Endothelial cell of umbilical vein (primary cell): Measurements from ENCODE around the gene RNF187. TPM values are rescaled to one million over a fixed set of nuclear protein-coding genes. Genes with fewer than 3 reads are reported as not detected.

Experiments used
- BruUV-seq: library from RNA; stranded (reverse); fragments of 400-500 nt; replicated peaks from 2 replicates; lab custom pipeline; 2021; lab: Mats Ljungman, UMichigan
- CTCF ChIA-PET: fragments of 300-600, 350-600 bp; sonication (Branson Sonifier 250); formaldehyde crosslinking; loops from one replicate; lab custom pipeline; 2021; ENCODE audit warnings: antibody characterized with exemption, inconsistent platforms; lab: Charles Lee
- POLR2A ChIA-PET: fragments of 300-600, 350-600 bp; sonication (Branson Sonifier 250); formaldehyde crosslinking; loops from one replicate; lab custom pipeline; 2021; ENCODE audit warnings: antibody characterized with exemption, inconsistent platforms; lab: Charles Lee
- DNase-seq: peaks from one replicate; pipeline ENCODE4 v3.0.0-alpha.2; 2011; ENCODE audit warnings: low read depth, low spot score
- FAIRE-seq: peaks from 2 replicates; lab custom pipeline; 2011; peaks lifted over from hg19 to GRCh38; lab: Jason Lieb, UNC
- H2AFZ ChIP-seq: 2 replicates; pipeline ENCODE4 v1.6.0; 2012; ENCODE audit warnings: low read depth, low read length, control low read depth, inconsistent platforms
- H3K27ac ChIP-seq: 2 replicates; pipeline ENCODE4 v1.5.1; 2011; ENCODE audit warnings: low read depth, mild to moderate bottlenecking, control low read depth, low read length, moderate library complexity; ENCODE audit not compliant: insufficient read depth
- H3K27me3 ChIP-seq, 2 experiments: 2 replicates each; pipeline versions ENCODE4 v1.6.0 to v1.6.1; 2011; ENCODE audit warnings: low read length in 2 of 2, mixed read lengths in 1 of 2; ENCODE audit not compliant: control insufficient read depth in 2 of 2, insufficient read depth in 2 of 2
- H3K36me3 ChIP-seq, 2 experiments: 2 replicates in 1 of 2; 3 replicates in 1 of 2; pipeline ENCODE4 v1.5.1; 2011; ENCODE audit warnings: low read length in 2 of 2, mild to moderate bottlenecking in 1 of 2, moderate library complexity in 1 of 2; ENCODE audit not compliant: control insufficient read depth in 2 of 2, insufficient read depth in 2 of 2; ENCODE audit errors: extremely low read depth in 1 of 2
- H3K4me1 ChIP-seq: 3 replicates; pipeline ENCODE4 v1.5.1; 2011; ENCODE audit warnings: mild to moderate bottlenecking, low read length; ENCODE audit not compliant: control insufficient read depth, insufficient read depth; ENCODE audit errors: extremely low read depth
- H3K4me2 ChIP-seq: 2 replicates; pipeline ENCODE4 v1.6.1; 2011; ENCODE audit warnings: low read length, control low read depth, mixed read lengths; ENCODE audit not compliant: insufficient read depth
- H3K4me3 ChIP-seq, 3 experiments: fragments of 200-600 bp in 1 of 3; sonication (generic), shearing (Covaris generic) in 1 of 3; replicated peaks in 1 of 3; 2 replicates each; pipeline ENCODE4 v1.5.1; 2011 to 2016; ENCODE audit warnings: control low read depth in 3 of 3, low read length in 3 of 3, mild to moderate bottlenecking in 2 of 3, inconsistent platforms in 1 of 3, low read depth in 1 of 3, moderate library complexity in 1 of 3; ENCODE audit not compliant: insufficient read depth in 1 of 3
- H3K79me2 ChIP-seq: 2 replicates; pipeline ENCODE4 v1.6.0; 2012; ENCODE audit warnings: low read length, inconsistent platforms; ENCODE audit not compliant: control insufficient read depth, insufficient read depth
- H3K9ac ChIP-seq: replicated peaks from 2 replicates; pipeline ENCODE3; 2011; ENCODE audit warnings: low read length, control low read depth; ENCODE audit not compliant: insufficient read depth; ENCODE audit errors: extremely low read depth
- H3K9me1 ChIP-seq: replicated peaks from 3 replicates; pipeline ENCODE4 v1.6.0; 2011; ENCODE audit warnings: mild to moderate bottlenecking, low read length; ENCODE audit not compliant: control insufficient read depth, insufficient read depth; ENCODE audit errors: extremely low read depth
- H3K9me3 ChIP-seq: replicated peaks from 2 replicates; pipeline ENCODE4 v1.5.1; 2012; ENCODE audit warnings: low read length, inconsistent platforms; ENCODE audit not compliant: control insufficient read depth, insufficient read depth
- H4K20me1 ChIP-seq: replicated peaks from 2 replicates; pipeline ENCODE3; 2011; ENCODE audit warnings: mild to moderate bottlenecking, low read length; ENCODE audit not compliant: control insufficient read depth, insufficient read depth; ENCODE audit errors: extremely low read depth
- EZH2 ChIP-seq: IDR thresholded peaks from 2 replicates; pipeline ENCODE4 v1.6.1; 2012; ENCODE audit warnings: borderline replicate concordance, low read depth, mild to moderate bottlenecking, moderate library complexity, low read length, inconsistent platforms; ENCODE audit not compliant: severe bottlenecking
- FOS ChIP-seq: IDR thresholded peaks from 2 replicates; pipeline ENCODE4 v1.6.1; 2011; ENCODE audit warnings: mild to moderate bottlenecking, low read length, moderate library complexity, borderline replicate concordance; ENCODE audit not compliant: insufficient read depth
- GATA2 ChIP-seq: IDR thresholded peaks from 2 replicates; pipeline ENCODE4 v1.7.0; 2011; ENCODE audit warnings: low read depth, mild to moderate bottlenecking, moderate library complexity, mixed read lengths, low read length; ENCODE audit not compliant: insufficient read length, insufficient read depth
- JUN ChIP-seq: IDR thresholded peaks from 2 replicates; pipeline ENCODE4 v1.6.1; 2011; ENCODE audit warnings: borderline replicate concordance, low read depth; ENCODE audit not compliant: insufficient read length, insufficient read depth
- MYC ChIP-seq: IDR thresholded peaks from one replicate; pipeline ENCODE4 v1.6.1; 2011; ENCODE audit warnings: mild to moderate bottlenecking, low read depth, low read length
- POLR2A ChIP-seq: IDR thresholded peaks from 2 replicates; pipeline ENCODE4 v1.6.1; 2012; ENCODE audit warnings: low read depth, mild to moderate bottlenecking, control low read depth, low read length
- POLR2AphosphoS5 ChIP-seq: IDR thresholded peaks from 2 replicates; pipeline ENCODE4 v1.6.1; 2012; ENCODE audit warnings: low read depth, mild to moderate bottlenecking, control low read depth, low read length, moderate library complexity; ENCODE audit not compliant: insufficient read depth
- dilution Hi-C: fragments of 300-500 bp; cut with MboI; formaldehyde crosslinking; loops from one replicate; pipeline ENCODE4 v1.15.0; 2019; ENCODE audit warnings: low sequenced_read_pairs; ENCODE audit not compliant: extremely low pct_ligation_motif_present
- intact Hi-C: fragments of 100-400 bp; cut with micrococcal nuclease; formaldehyde crosslinking; loops from one replicate; pipeline ENCODE4 v1.10.0; 2022
- polyA plus RNA-seq, 4 experiments: library from polyadenylated mRNA; depleted of rRNA in 3 of 4; stranded (reverse) in 3 of 4; unstranded in 1 of 4; fragments of >200 nt; gene quantifications; 2 replicates each; pipeline versions ENCODE4 v1.2.1 to v1.2.3, GENCODE V29; 2011 to 2012; ENCODE audit warnings: missing spikeins in 1 of 4
- total RNA-seq: library from RNA; stranded (reverse); gene quantifications from 2 replicates; pipeline ENCODE4 v1.2.3, GENCODE V29; 2021
- TF ChIP-seq, protein P1 (sequence below), 2 donors: IDR thresholded peaks; 1 replicate in 1 of 2; 2 replicates in 1 of 2; pipeline ENCODE4 v1.5.1; 2011; ENCODE audit warnings: low read length in 2 of 2, mild to moderate bottlenecking in 2 of 2, moderate library complexity in 2 of 2, control low read depth in 1 of 2, inconsistent platforms in 1 of 2, low read depth in 1 of 2; ENCODE audit not compliant: insufficient read depth in 1 of 2; ENCODE audit errors: extremely low read depth in 1 of 2
- TF ChIP-seq, protein P2 (sequence below): IDR thresholded peaks from 2 replicates; pipeline ENCODE4 v1.6.1; 2011; ENCODE audit not compliant: insufficient read depth, insufficient read length

Gene RNF187
- total and polyA plus RNA-seq, 2 donors (not counting 3 experiments of a cell fraction or from before 2014, with no cell fraction given): 48.0 to 86.4 TPM

DNA sequence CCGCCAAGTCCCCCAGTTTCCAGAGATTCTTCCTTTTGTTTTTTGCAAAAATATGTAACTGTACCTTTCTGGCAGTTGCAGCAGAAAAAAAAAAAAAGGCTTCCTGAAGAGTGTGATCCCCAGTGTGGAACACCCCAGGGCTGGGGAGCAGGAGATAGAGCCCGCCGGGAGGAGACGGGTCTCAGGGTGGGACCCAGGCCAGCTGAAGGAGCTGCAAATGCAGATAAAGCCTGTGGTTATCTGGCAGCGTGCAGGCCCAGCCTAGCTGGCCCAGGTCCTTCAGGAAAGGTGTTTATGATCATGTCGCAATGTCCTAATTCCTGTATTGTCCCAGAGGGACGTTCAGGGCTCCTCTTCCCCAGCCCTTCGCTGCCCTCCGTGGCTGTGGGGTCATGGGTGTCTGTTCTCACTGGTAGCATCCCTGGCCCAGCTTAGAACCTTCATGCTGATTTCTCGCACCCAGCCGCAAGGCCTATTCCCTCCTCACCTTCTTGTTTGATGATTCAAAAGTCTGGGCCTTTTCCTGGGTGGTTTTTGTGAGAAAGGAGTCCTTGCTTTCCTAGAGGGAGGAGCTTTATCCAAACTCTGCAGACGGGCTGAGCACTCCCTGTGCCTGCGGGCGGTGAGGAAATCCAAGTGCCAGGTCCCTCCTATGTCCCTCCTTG is 26.2 kb downstream of the RNF187 start:
- no TSS peak for BruUV-seq
- Histone ChIP-seq H3K4me1 (no peaks in the 10 kb centered on the region), H3K4me3 (no peak overlapping the region), H3K4me2 (no peak overlapping the region), H2AFZ (no peak overlapping the region), H3K27me3 (peaks cover 20% of the 10 kb centered on the region in 2 experiments), H3K9ac (no peak overlapping the region), H3K9me3 (no peaks in the 10 kb centered on the region), H3K36me3 (no peaks in the 10 kb centered on the region), H3K27ac (no peak overlapping the region), H3K79me2 (no peaks in the 10 kb centered on the region), H3K9me1 (no peaks in the 10 kb centered on the region), H4K20me1 (no peaks in the 10 kb centered on the region)
- POLR2A ChIA-PET: no interaction called here
- intact Hi-C loops (no loop called here), dilution Hi-C loops (no loop called here)
- FAIRE-seq (no peak), DNase-seq (no peak)
- CTCF ChIA-PET: interaction anchor here (0.8 to 2.6 kb wide), 6 partner anchors 12 to 514 kb away, joined by 3 to 9 read pairs (median 4); no protein-coding TSS in a partner anchor
- TF ChIP-seq, protein P1, sequence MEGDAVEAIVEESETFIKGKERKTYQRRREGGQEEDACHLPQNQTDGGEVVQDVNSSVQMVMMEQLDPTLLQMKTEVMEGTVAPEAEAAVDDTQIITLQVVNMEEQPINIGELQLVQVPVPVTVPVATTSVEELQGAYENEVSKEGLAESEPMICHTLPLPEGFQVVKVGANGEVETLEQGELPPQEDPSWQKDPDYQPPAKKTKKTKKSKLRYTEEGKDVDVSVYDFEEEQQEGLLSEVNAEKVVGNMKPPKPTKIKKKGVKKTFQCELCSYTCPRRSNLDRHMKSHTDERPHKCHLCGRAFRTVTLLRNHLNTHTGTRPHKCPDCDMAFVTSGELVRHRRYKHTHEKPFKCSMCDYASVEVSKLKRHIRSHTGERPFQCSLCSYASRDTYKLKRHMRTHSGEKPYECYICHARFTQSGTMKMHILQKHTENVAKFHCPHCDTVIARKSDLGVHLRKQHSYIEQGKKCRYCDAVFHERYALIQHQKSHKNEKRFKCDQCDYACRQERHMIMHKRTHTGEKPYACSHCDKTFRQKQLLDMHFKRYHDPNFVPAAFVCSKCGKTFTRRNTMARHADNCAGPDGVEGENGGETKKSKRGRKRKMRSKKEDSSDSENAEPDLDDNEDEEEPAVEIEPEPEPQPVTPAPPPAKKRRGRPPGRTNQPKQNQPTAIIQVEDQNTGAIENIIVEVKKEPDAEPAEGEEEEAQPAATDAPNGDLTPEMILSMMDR (IDR thresholded peaks at IDR 0.05; ENCODE audit: extremely low read depth in 1 of 2, insufficient read depth in 1 of 2, low read depth in 1 of 2, low read length in 2 of 2): no peak
- no peak for TF ChIP-seq MYC
- no peak for TF ChIP-seq EZH2
- no peak for TF ChIP-seq GATA2
- no peak for TF ChIP-seq POLR2AphosphoS5
- TF ChIP-seq POLR2A: no peak
- TF ChIP-seq, protein P2, sequence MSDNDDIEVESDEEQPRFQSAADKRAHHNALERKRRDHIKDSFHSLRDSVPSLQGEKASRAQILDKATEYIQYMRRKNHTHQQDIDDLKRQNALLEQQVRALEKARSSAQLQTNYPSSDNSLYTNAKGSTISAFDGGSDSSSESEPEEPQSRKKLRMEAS: no peak
- no peak for TF ChIP-seq FOS
- TF ChIP-seq JUN: no peak
